ENCODE results near the gene CNTN4. TPM values are rescaled to one million over a fixed set of nuclear protein-coding genes. Genes with fewer than 3 reads are reported as not detected.

The CNTN4 gene
- total RNA-seq, 1 experiment from 2014 or later = not detected

DNA sequence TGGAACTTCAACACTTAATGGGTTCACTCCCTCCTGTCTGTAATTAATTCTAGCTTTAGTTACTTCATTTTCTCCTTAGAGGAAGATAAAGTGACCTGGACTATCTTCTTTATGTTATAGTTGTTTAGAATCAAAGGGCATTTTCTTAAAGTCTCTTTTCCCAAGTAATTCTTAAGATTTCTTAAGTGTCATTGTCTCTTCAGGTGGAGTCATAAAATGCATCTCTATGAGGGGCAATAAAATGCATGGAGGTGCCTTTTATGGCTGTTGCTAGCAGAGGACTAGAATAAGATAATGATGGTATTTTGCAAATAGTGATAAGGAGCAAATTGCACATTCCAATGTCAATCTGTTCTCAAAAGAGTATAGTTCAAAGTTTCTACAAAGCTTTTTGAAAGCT, 34.5 kb downstream of the CNTN4 start:
- Mint-ChIP-seq H3K27me3 (ENCODE audit: low read depth) (peaks cover 5% of the 10 kb centered on the region; the same call in 1 of the 2 replicates), H3K9me3 (peaks cover 88% of the 10 kb centered on the region), H3K27ac (no peak overlapping the region), H3K4me3 (no peak overlapping the region), H3K4me1 (no peaks in the 10 kb centered on the region), H3K36me3 (peaks cover 79% of the 10 kb centered on the region)
- TF ChIP-seq CREM (CRISPR knock-in tag; IDR thresholded peaks at IDR 0.05) (no peak), MYBL2 (CRISPR knock-in tag; IDR thresholded peaks at IDR 0.05) (no peak), KAT7 (CRISPR knock-in tag; IDR thresholded peaks at IDR 0.05; ENCODE audit: borderline replicate concordance) (no peak), NFYB (CRISPR knock-in tag; conservative IDR thresholded peaks at IDR 0.05; ENCODE audit: low read depth) (no peak), OVOL2 (CRISPR knock-in tag; IDR thresholded peaks at IDR 0.05; ENCODE audit: borderline replicate concordance) (no peak), TP53 (CRISPR knock-in tag; IDR thresholded peaks at IDR 0.05) (no peak), RORB (CRISPR knock-in tag; IDR thresholded peaks at IDR 0.05) (no peak), E2F5 (CRISPR knock-in tag; IDR thresholded peaks at IDR 0.05) (no peak), ATF1 (CRISPR knock-in tag; IDR thresholded peaks at IDR 0.05) (no peak), GABPB1 (CRISPR knock-in tag; IDR thresholded peaks at IDR 0.05) (no peak), SOX15 (CRISPR knock-in tag; IDR thresholded peaks at IDR 0.05) (no peak), ZNF263 (CRISPR knock-in tag; IDR thresholded peaks at IDR 0.05; ENCODE audit: low read depth) (no peak), TEAD4 (CRISPR knock-in tag; IDR thresholded peaks at IDR 0.05) (no peak), ESRRA (CRISPR knock-in tag; IDR thresholded peaks at IDR 0.05; ENCODE audit: borderline replicate concordance) (no peak), MLX (CRISPR knock-in tag; IDR thresholded peaks at IDR 0.05) (no peak), NR2C2 (CRISPR knock-in tag; IDR thresholded peaks at IDR 0.05) (no peak)
- TF ChIP-seq, protein P1, sequence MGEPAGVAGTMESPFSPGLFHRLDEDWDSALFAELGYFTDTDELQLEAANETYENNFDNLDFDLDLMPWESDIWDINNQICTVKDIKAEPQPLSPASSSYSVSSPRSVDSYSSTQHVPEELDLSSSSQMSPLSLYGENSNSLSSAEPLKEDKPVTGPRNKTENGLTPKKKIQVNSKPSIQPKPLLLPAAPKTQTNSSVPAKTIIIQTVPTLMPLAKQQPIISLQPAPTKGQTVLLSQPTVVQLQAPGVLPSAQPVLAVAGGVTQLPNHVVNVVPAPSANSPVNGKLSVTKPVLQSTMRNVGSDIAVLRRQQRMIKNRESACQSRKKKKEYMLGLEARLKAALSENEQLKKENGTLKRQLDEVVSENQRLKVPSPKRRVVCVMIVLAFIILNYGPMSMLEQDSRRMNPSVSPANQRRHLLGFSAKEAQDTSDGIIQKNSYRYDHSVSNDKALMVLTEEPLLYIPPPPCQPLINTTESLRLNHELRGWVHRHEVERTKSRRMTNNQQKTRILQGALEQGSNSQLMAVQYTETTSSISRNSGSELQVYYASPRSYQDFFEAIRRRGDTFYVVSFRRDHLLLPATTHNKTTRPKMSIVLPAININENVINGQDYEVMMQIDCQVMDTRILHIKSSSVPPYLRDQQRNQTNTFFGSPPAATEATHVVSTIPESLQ (CRISPR knock-in tag; IDR thresholded peaks at IDR 0.05) = no peak
- TF ChIP-seq, protein P2, sequence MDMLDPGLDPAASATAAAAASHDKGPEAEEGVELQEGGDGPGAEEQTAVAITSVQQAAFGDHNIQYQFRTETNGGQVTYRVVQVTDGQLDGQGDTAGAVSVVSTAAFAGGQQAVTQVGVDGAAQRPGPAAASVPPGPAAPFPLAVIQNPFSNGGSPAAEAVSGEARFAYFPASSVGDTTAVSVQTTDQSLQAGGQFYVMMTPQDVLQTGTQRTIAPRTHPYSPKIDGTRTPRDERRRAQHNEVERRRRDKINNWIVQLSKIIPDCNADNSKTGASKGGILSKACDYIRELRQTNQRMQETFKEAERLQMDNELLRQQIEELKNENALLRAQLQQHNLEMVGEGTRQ (CRISPR knock-in tag; IDR thresholded peaks at IDR 0.05) = no peak
- TF ChIP-seq, protein P3, sequence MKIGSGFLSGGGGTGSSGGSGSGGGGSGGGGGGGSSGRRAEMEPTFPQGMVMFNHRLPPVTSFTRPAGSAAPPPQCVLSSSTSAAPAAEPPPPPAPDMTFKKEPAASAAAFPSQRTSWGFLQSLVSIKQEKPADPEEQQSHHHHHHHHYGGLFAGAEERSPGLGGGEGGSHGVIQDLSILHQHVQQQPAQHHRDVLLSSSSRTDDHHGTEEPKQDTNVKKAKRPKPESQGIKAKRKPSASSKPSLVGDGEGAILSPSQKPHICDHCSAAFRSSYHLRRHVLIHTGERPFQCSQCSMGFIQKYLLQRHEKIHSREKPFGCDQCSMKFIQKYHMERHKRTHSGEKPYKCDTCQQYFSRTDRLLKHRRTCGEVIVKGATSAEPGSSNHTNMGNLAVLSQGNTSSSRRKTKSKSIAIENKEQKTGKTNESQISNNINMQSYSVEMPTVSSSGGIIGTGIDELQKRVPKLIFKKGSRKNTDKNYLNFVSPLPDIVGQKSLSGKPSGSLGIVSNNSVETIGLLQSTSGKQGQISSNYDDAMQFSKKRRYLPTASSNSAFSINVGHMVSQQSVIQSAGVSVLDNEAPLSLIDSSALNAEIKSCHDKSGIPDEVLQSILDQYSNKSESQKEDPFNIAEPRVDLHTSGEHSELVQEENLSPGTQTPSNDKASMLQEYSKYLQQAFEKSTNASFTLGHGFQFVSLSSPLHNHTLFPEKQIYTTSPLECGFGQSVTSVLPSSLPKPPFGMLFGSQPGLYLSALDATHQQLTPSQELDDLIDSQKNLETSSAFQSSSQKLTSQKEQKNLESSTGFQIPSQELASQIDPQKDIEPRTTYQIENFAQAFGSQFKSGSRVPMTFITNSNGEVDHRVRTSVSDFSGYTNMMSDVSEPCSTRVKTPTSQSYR (CRISPR knock-in tag; IDR thresholded peaks at IDR 0.05) = no peak
- TF ChIP-seq, protein P4, sequence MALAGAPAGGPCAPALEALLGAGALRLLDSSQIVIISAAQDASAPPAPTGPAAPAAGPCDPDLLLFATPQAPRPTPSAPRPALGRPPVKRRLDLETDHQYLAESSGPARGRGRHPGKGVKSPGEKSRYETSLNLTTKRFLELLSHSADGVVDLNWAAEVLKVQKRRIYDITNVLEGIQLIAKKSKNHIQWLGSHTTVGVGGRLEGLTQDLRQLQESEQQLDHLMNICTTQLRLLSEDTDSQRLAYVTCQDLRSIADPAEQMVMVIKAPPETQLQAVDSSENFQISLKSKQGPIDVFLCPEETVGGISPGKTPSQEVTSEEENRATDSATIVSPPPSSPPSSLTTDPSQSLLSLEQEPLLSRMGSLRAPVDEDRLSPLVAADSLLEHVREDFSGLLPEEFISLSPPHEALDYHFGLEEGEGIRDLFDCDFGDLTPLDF (CRISPR knock-in tag; IDR thresholded peaks at IDR 0.05) = no peak
- ATAC-seq = no peak
- POLR2A ChIA-PET = no interaction called here
- no peak for DNase-seq (ENCODE audit: low spot score)
- CTCF ChIA-PET = no interaction called here
